Fibroblast of peridontal ligament (primary cell): ENCODE results near the gene THBS2.

ENCODE experiments used
- DNase-seq: peaks from one replicate; pipeline ENCODE4 v3.0.0-alpha.2; 2010; ENCODE audit errors: extremely low read depth

Gene THBS2

DNA sequence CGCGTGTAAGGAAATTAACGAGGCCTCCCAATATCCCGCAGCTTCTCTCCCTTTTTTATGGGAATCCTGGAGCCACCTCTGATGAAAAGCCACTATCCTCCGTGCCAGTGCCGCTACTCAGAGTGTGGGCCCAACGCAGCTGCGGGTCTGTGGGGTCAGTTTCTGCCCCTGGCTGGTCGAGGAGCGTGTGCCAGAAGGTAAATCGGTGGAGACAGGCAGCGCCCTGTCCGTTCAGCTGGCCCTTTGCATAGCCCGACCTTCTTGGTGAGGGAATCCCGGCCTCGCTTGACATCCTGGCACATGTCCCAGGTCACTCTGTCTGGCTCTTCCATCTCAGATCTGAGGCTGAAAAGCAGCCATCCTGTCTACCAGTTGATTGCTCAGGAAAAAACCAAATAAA, 4.6 kb downstream of the THBS2 start:
- no peak for DNase-seq

DNA sequence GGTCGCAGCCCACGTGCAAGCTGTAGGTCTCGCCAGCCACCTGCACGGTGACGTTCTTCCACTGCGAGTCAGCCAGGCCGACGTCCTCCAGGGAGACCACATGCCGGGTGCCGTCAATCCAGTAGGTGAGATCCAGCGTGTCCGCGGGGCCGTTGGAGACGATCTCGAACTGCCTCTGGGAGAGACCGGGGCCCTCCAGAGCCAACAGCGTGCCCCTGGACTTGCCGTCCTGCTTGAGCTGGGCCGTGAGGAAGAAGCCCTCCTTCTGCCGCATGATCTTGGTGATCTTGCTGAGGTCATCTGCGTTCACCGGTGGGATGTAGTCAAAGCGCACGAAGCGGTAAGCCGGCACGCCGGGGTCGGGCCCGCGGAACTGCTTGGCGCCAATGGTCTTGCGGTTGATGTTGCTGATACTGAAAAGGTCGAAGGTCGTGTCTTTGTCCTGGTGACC, 5.1 kb downstream of the THBS2 start:
- no peak for DNase-seq

DNA sequence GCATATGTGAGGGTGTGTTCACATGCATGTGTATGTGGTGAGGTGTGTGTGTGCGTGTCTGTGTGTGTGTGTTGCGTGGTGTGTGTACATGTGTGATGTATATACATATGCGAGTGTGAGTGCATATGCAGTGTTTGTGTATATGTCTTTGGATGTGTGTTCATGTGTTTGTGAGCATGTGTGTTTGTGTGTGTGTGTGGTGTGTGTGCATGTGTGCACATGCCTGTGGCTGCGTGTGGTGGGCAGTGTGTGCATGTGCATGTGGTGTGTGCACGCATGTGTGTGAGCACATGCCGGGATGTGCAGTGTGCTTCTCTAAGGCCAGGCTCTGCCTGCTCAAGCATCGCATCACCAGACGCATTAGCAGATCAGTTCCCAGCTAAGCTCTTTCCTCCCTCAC, 5.7 kb downstream of the THBS2 start:
- no peak for DNase-seq

DNA sequence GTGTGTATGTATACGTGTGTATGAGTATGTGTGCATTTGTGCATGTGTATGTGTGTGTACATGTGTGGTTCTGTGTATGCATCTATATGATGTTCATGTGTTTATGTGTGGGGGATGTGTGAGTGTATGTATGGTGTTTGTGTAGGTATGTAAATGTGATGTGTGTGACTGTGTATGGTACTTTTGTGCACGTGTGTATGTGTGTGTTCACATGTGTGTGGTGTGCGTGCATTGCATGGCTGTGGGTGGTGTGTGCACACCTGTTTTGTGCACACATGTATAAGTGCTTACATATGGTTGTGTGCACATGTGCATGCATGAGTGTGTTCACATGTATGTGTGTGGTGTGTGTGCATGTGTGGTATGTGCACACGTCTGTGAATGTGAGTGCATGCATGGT, 6.2 kb downstream of the THBS2 start:
- DNase-seq = no peak

DNA sequence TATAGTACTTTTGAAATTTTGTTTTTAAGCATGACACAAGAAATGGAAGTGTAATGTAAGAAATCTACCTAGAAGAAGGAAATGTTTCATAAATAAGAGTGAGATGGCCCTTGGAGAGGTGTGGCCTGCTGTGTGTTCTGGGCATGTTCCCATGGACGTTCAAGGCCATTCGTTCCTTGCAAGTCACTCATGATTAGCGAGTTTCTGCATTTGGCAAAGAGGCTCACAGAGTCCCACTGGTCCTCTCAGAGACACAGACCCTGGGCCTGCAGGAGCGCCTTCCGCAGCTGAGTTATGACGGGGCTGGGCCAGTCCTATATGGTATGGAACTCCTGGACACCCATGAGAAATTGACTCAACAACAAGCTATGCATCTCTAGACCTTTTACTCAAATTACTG, 7.2 kb downstream of the THBS2 start:
- DNase-seq = no peak

DNA sequence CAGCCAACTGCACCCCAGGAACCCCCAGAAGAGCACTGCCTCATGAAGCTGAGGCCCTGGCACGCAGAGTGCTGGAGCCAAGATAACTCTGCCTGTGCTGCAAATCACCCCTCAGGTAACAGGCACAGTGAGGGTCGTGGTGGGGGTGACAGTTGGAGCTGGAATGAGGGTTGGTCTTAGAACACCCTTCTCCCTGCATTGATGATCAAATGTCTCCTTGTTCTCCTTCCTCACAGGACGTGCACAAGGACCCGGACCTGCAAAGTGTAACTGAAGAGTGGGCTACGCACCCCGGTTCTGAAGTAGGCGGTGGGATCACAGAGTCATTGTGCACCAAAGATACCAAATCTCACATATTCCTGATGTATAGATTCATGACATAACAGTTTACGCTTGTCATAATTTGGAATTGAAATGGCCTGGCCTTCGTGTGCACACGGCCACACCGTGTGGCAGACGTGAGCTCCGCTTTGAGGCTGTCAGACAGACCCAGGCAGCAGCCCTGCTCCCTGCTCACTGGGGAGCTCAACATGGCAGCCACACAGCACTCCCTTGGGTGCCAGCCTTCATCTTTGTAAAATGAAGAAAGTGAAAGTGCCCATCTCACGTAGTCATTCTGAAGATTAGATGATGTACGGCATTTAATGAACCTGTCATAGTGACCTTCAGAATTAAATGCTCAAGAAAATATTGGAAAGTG, 8.8 kb downstream of the THBS2 start:
- DNase-seq = no peak

DNA sequence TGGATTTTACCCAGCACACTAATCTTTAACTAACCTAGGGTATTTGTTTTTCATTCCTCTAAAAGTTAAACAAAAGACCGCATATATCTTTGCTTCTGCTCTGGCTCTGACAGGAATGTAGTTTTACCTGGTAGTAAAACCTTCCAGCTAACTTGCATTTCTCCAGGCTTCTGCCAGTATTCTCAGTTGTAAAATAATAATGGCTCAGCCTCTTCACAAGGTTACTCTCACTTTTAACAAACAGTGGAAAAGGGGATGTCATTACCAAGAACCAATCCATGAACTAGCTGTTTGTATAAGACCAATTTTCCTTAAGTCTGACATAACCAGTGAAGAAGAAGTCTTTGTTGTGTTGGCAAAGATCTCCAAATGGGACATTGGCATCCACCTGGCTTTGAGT, 10.0 kb downstream of the THBS2 start:
- DNase-seq = no peak

DNA sequence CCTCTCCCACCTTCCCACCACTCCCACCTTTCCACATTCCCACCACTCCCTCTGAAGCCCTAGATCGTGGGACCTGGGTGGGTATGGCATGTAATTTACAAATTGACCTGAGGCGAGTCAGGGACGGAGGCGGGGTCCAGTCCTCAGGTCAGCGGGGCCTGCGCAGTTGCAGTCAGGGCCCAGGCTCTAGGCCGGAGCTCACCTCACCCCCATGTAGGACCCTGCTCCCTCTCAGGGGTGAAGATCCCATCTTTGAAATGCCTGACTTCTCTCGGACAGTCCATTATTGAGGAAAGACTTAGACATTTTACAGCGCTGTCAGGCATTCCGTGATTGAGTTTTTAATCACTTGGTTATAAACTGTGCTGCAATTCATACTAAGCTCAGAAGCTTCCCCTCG, 10.5 kb downstream of the THBS2 start:
- no peak for DNase-seq

DNA sequence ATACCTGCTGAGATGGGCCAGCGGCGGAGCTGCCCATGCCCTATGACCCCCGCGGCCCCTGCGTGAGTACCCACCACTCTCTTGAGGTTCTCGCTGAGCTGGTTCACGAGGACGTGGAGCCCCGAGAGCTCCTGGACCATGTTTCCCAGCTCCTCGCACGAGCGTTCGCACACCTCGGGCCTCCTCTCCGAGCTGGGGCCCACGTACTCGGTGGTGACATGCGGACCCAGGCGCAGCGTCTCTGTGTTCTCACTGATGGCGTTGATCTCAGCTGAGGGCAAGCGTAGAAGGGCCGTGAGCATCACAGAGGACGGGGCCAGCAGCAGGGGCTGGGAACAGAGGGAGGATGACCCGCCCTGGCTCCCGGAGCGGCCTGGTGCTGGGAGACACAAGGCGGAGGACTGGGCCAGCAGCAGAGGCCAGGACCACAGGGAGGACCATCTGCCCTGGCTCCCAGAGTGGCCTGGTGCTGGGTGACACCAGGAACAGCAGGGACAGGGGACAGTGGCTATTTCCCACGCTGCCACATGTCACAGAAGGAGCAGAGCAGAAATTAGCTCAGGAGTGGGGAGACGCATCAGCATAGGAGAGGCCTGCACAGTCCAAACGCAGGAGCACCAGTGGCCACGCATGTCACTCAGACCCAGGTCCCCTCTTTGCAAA, 11.8 kb downstream of the THBS2 start:
- DNase-seq = no peak

DNA sequence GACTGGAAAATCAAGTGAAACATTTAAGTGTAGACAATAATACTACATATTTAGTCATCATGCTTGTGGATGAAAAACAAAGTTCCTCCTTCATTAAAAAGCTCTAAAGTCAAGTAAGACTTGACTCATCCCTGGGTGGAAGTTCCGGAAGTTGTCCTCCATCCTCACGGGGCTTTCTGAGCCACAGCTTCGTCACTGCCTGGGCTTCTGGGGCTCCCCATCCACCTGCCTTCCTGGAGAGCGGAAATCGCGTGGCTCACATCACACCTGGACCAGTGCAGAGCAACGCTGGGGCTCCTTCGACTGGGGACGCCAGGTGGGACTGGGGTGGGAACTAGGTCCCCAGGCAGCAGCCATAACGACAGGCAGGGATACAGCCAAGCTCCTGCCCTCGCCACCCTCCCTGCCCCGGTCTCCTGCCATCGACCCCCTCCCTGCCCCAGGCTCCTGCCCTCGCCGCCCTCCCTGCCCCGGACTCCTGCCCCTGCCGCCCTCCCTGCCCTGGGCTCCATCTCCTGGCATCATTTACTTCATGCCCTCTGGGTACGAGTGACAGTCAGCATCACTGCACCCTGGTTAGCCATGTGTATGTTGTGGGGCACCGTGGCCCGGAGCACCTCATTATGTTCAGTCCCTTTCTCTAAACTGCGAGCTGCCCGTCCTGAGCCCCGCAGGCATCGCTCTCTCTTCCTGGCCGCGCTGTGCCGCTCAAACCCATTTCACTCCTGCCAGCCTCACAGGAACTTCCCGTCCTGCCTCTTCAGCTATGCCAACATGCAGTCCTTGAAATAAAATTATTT, 12.9 kb downstream of the THBS2 start:
- no peak for DNase-seq

DNA sequence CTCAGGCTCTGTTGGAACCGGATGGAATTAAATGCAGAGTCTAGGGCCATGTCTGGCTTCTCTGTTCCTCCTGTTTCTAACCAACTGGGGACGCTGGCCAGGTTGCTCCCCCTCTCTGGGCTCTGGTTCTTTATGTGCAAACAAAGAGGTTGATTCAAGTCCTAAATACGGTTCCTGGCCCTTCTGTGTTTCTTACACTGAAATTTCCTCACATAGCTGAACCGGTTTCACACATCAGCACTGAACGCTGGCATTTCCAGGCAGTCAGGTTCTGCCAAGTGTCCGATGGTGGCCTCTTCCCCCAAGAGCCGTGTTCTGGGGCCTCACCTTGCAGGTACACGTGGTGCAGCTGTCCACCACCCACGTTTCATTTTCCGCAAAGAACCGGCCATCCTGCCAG, 13.5 kb downstream of the THBS2 start:
- no peak for DNase-seq

DNA sequence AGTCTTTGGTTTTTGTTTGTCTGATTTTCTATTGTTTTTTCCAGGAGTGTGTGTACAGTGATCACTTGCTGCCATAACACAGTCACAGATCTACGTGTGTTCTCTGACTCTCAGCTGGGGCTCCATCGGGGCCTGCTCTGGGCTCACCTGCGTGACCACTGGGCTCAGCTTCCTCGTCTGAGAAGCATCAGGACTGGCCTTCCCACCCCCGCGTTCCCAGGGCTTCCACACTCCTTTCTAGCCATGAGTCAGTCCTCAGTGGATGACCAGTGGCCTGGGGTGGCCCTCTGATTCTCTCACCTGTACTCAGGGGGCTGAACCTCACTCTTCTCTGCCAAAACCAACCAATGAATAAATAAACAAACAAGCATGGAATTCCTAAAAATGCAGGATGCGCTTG, 14.5 kb downstream of the THBS2 start:
- DNase-seq = no peak

DNA sequence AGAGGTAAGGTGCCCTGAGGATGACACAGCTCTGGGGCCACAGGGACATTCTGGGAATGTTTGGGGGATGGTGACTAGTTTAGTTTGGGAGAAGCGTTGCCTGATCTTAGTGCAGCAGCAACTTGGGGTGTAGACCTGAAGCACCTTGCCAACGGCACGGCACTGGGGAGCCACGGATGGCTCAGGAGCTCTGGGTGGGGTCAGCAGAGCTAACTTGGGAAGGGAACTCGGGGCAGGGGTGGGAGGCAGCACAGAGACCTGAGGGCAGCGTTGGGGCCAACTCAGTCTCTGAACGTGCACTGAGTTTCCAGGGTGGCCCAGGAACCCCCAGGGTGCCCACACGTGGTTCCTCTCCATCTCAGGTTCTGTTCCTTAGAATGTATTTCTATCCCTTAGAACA, 14.9 kb downstream of the THBS2 start:
- no peak for DNase-seq

DNA sequence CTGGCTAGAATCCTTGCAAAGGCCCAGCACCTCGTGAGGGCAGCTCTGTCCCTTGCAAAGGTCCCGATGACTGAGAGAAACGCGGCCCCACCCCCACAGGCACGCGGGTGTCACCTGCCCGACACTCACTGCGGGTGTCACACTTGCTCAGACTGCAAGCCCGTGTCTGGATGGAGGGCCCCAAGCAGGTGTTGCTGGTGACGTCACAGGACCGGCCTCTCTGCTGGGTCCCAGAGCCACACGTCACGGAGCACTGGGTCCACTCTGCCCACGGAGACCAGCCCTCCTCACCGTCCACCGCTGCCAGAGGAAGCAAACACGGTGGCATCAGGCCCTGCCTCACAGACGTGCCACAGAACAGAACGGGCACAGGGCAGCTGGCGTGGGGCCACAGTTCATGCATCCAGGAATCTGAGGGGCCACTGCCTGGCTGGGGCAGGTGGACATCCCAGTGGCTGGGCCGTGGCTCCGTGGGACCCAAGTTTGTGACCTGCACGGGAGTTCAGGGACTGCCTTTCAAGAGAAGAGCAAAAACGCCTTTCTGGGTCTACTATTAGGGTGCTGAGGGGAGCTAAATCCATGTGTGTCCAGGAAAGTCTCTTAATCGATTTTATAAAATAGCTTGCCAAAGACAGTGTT, 16.0 kb downstream of the THBS2 start:
- no peak for DNase-seq

DNA sequence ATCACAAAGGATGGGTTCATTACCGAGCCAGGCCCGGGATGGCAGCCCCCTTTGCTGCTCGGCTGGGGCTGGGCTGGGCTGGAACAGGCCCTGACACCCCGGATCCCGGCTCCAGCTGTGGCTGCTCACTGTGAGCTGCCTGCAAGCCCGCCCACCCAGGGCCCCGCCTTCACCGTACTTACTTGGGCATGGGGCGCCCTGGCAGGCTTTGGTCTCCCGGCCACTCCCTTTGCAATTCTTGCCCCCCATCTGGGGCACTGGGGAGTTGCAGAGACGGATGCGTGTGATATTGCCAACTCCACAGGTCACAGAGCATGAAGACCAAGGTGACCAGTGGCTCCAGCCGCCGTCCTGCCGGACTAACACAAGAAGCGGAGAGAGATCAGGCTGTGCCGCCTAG, 16.7 kb downstream of the THBS2 start:
- no peak for DNase-seq

DNA sequence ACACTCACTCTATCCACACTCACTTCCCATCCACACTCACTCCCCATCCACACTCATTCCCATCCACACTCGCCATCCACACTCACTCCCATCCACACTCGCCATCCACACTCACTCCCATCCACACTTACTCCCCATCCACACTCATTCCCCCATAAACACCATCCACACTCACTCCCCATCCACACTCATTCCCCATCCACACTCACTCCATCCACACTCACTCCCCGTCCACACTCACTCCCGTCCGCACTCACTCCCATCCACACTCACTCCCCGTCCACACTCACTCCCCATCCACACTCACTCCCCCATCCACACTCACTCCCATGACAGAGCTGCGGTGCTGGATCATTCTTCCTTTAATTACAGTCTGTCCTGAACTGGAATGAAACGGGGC, 17.1 kb downstream of the THBS2 start:
- DNase-seq = no peak

DNA sequence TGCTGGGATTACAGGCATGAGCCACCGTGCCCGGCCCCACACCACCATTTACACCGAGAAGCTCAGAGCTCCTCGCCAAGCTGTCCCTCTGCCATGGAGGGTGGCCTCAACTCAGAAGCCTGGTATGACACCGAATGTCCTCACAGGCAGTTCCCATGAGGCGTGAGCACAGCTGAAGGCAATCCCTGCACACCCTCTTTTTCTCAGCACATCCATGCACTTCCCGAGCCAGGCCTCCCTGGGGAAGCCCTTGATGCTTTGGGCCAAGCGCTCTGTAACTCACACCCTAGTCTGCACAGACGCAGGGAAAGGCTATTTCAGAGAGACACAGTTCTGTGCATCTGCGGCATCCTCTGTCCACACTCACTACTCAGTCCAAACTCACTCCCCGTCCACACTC, 18.4 kb downstream of the THBS2 start:
- no peak for DNase-seq

DNA sequence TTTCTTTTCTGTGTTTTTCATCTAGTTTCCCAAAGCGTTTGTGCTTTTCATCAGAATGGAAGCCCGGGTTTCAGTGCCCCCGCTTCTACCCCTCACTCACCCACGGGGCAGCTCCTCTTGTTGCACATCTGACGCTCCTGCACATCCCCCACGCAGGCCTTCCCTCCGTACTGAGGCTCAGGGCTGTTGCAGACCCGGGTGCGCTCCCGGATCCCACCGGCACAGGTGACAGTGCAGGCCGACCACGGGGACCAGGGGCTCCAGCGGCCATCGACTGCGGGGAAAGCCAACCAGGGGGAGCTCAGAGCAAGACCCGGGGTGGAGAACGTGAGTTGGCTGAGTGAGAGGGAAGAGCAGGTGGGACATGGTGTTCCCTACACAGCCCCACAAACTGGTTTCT, 19.0 kb downstream of the THBS2 start:
- DNase-seq = no peak

DNA sequence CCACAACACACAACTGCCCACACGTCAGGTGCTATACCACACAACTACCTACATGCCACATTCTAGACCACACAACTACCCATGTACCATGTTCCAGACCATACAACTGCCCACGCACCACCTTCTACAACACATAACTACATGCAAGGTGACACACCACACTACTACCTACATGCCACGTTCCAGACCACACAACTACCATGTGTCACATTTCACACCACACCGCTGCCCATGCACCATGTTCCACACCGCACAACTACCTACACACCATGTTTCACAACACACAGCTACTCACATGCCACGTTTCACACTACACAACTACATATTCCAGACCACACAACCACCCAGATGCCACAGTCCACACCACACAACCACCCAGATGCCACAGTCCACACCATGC, 19.8 kb downstream of the THBS2 start:
- DNase-seq = no peak

DNA sequence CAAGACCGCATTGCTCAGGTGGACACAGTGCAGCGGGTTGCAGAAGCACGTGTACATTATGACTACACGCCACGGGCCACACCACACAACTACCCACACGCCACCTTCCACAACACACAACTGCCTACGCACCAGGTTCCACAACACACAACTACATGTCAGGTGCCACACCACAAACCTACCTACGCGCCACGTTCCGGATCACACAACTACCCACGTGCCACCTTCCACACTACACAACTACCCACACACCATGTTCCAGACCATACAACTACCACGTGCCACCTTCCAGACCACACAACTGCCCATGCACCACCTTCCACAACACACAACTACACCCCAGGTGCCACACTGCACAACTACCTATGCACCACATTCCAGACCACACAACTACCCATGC, 20.5 kb downstream of the THBS2 start:
- DNase-seq = no peak

DNA sequence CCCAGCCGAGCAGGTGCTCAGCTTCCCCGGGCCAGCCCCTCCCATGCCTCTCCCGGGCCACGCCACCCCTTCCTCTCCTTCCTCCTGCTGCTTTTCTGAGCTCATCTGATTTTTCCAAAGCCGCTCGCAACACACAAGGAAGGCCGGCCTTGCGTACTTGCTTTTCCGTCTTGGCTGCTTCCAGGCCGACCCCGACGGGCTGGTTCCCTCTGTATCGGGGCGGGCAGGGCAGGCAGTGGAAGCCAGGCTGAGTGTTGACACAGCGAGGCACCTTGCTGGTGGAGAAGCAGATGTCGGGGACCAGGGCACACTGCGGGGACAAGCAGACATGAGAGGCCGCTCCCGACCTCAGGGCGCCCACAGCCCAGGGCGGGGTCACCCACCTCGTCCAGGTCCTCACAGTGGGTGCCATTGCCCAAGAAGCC, 21.1 kb downstream of the THBS2 start:
- DNase-seq = no peak

DNA sequence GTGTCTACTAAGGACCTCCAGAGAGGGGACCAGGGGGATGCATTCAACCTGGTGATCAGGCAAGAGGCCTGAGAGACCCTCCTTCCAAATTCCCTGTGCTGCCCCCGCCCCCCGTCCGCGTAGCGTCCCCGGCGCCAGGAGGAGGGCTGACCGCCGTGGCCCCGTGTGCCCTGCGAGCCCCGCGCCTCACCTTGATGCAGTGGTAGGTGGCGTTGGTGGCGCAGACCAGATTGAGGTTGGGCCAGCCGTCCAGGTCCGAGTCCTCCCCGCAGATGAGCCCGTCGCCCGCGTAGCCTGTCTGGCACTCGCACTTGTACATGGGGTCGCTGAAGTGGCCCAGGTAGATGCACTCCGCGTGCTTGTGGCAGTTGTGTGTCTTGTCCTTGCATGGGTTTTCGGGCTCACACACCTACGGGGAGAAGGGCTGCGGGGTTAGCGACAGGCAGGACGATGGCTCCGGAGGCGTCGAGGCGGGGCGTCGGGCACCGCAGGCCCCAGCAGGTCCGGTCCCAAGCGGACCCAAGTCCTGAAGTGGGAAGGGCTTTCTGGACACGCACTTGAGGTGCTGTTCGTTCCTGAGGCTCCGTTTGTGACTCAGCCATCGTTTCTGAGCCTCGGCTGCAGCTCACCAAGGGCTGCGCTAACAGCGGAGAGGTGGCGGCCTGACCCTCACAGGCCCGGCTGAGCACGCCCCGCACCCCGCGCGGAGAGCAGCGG, 21.7 kb downstream of the THBS2 start:
- no peak for DNase-seq
